HUDEP-2 (cell line): ENCODE data around the gene ITGB2.

ENCODE experiments used
- DNase-seq, 76 experiments: peaks; one replicate each; lab custom pipeline; 2025; ENCODE audit not compliant: unreplicated experiment in 76 of 76; lab: John Stamatoyannopoulos, UW

The ITGB2 gene

DNA sequence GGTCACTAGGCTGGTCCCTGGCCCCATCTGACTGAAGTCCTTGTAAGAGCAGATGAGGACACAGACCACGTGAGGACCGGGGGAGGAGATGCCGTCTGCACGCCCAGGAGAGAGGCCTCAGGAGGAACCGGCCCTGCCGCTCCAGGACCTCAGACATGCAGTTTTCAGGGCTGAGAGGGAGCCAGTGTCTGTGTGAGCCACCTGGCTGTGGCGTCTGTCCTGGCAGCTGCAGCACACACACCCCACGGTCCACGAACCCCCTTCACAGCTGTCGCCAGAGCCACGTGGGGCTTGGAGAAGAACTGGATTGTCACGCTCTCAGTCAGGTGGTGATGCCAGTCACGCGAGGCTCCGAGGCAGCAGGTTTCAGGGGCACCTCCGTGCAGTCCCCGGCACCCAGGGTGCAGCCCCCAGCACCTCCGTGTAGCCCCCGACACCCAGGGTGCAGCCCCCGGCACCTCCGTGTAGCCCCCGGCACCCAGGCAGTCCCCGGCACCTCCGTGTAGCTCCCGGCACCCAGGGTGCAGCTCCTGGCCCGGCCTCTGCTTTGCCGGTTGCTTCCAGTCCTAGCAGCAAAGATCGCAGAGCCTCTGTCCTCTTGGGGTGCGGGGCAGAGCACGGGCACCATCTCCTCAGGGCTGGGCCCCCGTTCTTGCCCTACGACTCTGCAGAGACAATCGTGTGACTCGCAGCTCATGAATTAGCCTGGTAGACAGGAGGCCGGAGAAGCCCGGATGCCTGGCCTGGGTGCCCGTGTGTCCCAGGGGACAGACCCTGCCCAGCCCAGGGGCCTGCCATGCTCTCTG, 83.8 kb downstream of the ITGB2 start:
- peak in 70 of 76 experiments; percentile 10 to 85 (median 62) for DNase-seq

DNA sequence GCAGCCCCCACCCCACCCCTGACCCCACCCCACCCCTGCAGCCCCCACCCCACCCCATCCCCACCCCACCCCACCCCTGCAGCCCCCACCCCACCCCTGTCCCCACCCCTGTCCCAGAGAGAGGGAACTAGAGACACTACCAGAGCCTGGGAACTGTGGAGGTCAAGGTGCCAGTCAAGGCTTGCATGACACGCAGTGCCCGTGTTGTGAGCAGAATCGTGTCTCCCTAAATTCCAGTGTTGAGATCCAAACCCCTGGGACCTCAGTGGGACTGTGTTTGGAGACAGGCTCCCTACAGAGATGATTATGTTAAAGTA, 84.4 kb downstream of the ITGB2 start:
- DNase-seq: no peak
